Measurements from ENCODE around the gene ZNF438.

DNA sequence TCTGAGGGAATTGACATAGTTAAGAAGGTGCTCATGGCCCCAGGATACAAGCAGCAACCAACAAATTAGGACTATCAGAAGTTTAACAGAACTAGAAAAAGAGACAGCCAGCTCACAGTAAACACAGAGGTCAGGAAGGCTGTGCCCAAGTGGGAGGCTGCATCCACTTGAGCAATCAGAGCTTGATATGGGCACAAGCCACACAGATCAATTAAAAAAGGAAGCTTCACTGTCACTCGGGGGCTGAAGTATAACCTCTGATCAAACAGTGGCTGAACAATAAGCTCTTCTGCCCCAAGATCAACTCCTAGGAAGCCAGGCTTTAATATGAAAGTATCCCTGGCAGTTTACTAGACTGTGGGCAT, 40.0 kb downstream of the ZNF438 start:
- no peak for TF ChIP-seq GATA2 (IDR thresholded peaks at IDR 0.05; ENCODE audit: low read depth, low read length)
- TF ChIP-seq GATA3 (IDR thresholded peaks at IDR 0.05; ENCODE audit: low read depth, low read length), result no peak

All from SH-SY5Y (cell line).